Measurements from ENCODE around the gene SDCBP2.

GRCh38 chr20:1338801-1339200 lies 9.9 kb upstream of the SDCBP2 start:
- TF ChIP-seq, protein P1, sequence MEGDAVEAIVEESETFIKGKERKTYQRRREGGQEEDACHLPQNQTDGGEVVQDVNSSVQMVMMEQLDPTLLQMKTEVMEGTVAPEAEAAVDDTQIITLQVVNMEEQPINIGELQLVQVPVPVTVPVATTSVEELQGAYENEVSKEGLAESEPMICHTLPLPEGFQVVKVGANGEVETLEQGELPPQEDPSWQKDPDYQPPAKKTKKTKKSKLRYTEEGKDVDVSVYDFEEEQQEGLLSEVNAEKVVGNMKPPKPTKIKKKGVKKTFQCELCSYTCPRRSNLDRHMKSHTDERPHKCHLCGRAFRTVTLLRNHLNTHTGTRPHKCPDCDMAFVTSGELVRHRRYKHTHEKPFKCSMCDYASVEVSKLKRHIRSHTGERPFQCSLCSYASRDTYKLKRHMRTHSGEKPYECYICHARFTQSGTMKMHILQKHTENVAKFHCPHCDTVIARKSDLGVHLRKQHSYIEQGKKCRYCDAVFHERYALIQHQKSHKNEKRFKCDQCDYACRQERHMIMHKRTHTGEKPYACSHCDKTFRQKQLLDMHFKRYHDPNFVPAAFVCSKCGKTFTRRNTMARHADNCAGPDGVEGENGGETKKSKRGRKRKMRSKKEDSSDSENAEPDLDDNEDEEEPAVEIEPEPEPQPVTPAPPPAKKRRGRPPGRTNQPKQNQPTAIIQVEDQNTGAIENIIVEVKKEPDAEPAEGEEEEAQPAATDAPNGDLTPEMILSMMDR (IDR thresholded peaks at IDR 0.05) = no peak
- no peak for TF ChIP-seq POLR2A (IDR thresholded peaks at IDR 0.05)

Measured in heart left ventricle (tissue), 13 donors.